Aorta (tissue), 5 donors: ENCODE data around the gene AFAP1. TPM values are rescaled to one million over a fixed set of nuclear protein-coding genes. Genes with fewer than 3 reads are reported as not detected.

Source experiments
- ATAC-seq: fragments of 200-7000 bp; cut with Tn5 transposase; one replicate; pipeline ENCODE4 v1.9.1; 2022; ENCODE audit warnings: moderate library complexity; ENCODE audit not compliant: low FRiP score
- DNase-seq, 2 donors: peaks; one replicate each; pipeline ENCODE4 v3.0.0-alpha.2; 2020
- H3K27ac ChIP-seq, 2 donors: one replicate each; pipeline ENCODE4 v1.5.1; 2013; ENCODE audit warnings: low read length in 2 of 2, mild to moderate bottlenecking in 2 of 2, moderate library complexity in 2 of 2, control low read depth in 1 of 2, inconsistent platforms in 1 of 2, low read depth in 1 of 2
- H3K27me3 ChIP-seq, 2 donors: one replicate each; pipeline ENCODE4 v1.6.1; 2013; ENCODE audit warnings: control low read depth in 1 of 2, low read length in 1 of 2, mild to moderate bottlenecking in 1 of 2, moderate library complexity in 1 of 2; ENCODE audit not compliant: insufficient read depth in 2 of 2, control insufficient read depth in 1 of 2
- H3K36me3 ChIP-seq, 2 donors: one replicate each; pipeline ENCODE4 v1.6.1; 2013; ENCODE audit warnings: control low read depth in 1 of 2, low read length in 1 of 2, mild to moderate bottlenecking in 1 of 2; ENCODE audit not compliant: insufficient read depth in 2 of 2, control insufficient read depth in 1 of 2
- H3K4me1 ChIP-seq, 2 donors: one replicate each; pipeline ENCODE4 v1.6.1; 2013; ENCODE audit warnings: low read length in 2 of 2, control low read depth in 1 of 2, mild to moderate bottlenecking in 1 of 2, moderate library complexity in 1 of 2; ENCODE audit not compliant: insufficient read depth in 2 of 2, control insufficient read depth in 1 of 2
- H3K4me3 ChIP-seq, 2 donors: one replicate each; pipeline ENCODE4 v1.5.1; 2013; ENCODE audit warnings: low read length in 2 of 2, control low read depth in 1 of 2, mild to moderate bottlenecking in 1 of 2
- H3K9me3 ChIP-seq: one replicate; pipeline ENCODE4 v1.6.1; 2013; ENCODE audit warnings: mild to moderate bottlenecking, low read length; ENCODE audit not compliant: control insufficient read depth
- WGBS, 2 donors: extraction: QIAGEN DNeasy Blood & Tissue Kit; methylation state at CpG; one replicate each; pipeline ENCODE4 v1.1.7; 2013; 5-methylcytosine and 5-hydroxymethylcytosine counted together
- intact Hi-C, 2 donors: fragments of 100-400 bp; cut with DNase I; formaldehyde crosslinking; loops; one replicate each; pipeline versions ENCODE4 v1.14.2 to v1.15.0; 2022
- polyA plus RNA-seq, 2 donors: library from polyadenylated mRNA; stranded (reverse); fragments of 200-250 nt; gene quantifications; one replicate each; pipeline ENCODE4 v1.2.3, GENCODE V29; 2013
- total RNA-seq, 2 donors: library from RNA; stranded (reverse); fragmentation: NEBNext Ultra II Directional; extraction: Animal tissue kit (Norgen Biotek cat#: 25700); gene quantifications; one replicate each; pipeline ENCODE4 v1.2.1, GENCODE V29; 2021
- donor health status: healthy with polysubstance abuse.
- donor health status: Bipolar disorder and iron deficiency.
- donor health status: DM: no; HTN: no; CAD: no.
- donor health status: DM: no; HTN: no; CAD: no.
- donor health status: DM: yes; HTN: yes; CAD: no.

Gene AFAP1
- total and polyA plus RNA-seq, 4 donors, result 4.6 to 60.5 (median 26.9) TPM

DNA sequence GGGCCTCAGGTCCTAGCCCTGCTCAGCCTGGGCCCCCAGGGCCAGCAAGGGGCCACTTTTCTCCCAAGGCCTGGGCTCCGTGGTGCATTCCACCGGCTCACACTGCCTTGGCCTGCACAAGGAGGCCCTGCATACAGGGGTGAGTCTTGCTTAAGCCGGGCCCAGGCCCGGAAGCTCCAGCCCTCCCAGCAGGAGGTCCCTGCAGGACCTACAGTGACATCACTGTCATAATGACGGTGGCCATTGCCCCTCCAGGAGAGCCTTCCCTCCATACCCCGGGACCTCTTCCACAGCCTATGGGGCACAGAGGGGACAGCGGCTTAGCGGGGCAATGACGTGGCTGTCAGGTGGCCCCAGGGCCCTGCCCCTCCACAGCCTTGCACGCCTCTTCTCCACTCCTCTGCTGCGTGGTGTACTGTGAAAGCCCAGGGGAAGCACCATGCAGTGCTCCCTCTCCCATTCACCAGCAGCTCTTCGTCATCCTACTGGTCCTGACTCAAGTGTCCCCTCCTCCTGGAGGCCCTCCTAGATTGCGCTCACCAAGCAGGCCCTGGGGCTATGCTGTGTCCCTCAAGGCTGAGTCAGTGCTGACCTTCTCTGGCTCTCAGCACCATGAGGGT, 32.3 kb upstream of the AFAP1 start:
- H3K27me3 ChIP-seq, result no peaks in the 10 kb centered on the region
- intact Hi-C loops, result loop anchor here in 1 of 2 donors (5.0 kb wide), 1 partner anchor 170 kb away; no protein-coding TSS in a partner anchor
- H3K36me3 ChIP-seq, result no peaks in the 10 kb centered on the region
- 90 to 95% methylated on average over 13 of the region's 13 CpGs for WGBS, 2 donors
- ATAC-seq (no peak), DNase-seq (peak in 1 of 2 donors; percentile 18)
- no peak overlapping the region for H3K27ac ChIP-seq
- no peaks in the 10 kb centered on the region for H3K9me3 ChIP-seq
- no peak overlapping the region for H3K4me3 ChIP-seq
- peaks cover 0 to 2% of the 10 kb centered on the region in 2 donors for H3K4me1 ChIP-seq

DNA sequence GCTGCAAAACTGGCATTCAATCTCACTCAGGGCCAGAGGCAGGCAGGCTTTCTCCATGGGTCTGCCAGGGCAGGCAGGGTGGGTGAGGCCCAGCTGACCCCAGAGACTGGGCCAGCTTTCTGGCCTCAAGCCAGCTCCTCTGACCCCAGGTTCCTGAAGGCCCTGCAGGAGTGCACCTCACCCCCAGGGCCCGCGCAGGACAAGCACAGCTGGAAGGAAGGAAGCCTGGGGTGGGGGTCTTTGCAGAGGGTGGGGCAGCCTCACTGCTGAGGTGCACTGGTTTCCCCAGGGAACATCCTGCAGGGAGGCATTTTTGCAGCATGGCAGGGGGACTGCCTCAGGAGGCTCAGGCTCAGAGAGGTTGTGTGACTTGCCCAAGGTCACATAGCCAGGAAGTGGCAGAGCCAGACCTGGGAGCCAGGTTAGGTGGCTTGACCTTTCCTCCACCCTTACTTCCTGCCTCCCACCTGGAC, 31.5 kb upstream of the AFAP1 start:
- DNase-seq (no peak), ATAC-seq (no peak)
- no peak overlapping the region for H3K27ac ChIP-seq
- no peak overlapping the region for H3K4me3 ChIP-seq
- 89 to 94% methylated on average over 2 of the region's 2 CpGs for WGBS, 2 donors
- no peaks in the 10 kb centered on the region for H3K27me3 ChIP-seq
- intact Hi-C loops, result loop anchor here in 1 of 2 donors (5.0 kb wide), 1 partner anchor 169 kb away; no protein-coding TSS in a partner anchor
- H3K36me3 ChIP-seq, result no peaks in the 10 kb centered on the region
- H3K4me1 ChIP-seq, result peaks cover 0 to 2% of the 10 kb centered on the region in 2 donors
- no peaks in the 10 kb centered on the region for H3K9me3 ChIP-seq

DNA sequence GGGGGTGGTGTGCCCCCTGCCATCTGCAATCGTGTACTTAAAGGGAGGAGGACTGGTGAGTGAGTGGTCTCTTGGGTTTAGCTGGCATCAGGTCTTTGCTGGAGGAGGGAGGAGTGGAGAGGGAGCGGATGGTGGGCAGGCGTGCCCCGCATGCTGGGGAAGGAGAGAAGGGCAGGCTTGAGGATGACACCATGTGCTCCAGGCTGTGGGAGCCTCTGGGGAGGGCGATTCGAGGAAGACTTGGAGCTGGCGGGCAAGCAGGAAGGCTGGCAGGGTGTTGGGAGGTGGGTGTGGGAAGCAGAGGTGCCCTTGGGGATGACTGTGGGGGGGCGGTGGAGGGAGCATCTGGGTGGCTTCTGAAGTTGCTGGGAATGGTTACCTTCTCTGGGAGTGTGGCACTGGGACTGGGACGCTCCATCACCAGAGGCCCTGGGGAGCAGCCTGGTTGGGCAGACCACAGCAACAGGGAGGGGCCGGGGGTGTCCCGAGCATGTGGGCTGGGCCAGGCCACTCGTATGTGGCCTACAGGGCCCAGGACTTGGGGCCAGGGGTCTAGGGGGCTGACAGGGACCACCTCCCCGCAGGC, 30.8 kb upstream of the AFAP1 start:
- H3K9me3 ChIP-seq, result no peaks in the 10 kb centered on the region
- DNase-seq, result peak in 1 of 2 donors; percentile 46
- intact Hi-C loops, result loop anchor here in 1 of 2 donors (5.0 kb wide), 1 partner anchor 168 kb away; no protein-coding TSS in a partner anchor
- H3K27ac ChIP-seq, result no peak overlapping the region
- H3K4me1 ChIP-seq, result peaks cover 0 to 2% of the 10 kb centered on the region in 2 donors
- no peaks in the 10 kb centered on the region for H3K27me3 ChIP-seq
- no peak overlapping the region for H3K4me3 ChIP-seq
- 70 to 72% methylated on average over 13 of the region's 13 CpGs for WGBS, 2 donors
- no peaks in the 10 kb centered on the region for H3K36me3 ChIP-seq
- no peak for ATAC-seq

DNA sequence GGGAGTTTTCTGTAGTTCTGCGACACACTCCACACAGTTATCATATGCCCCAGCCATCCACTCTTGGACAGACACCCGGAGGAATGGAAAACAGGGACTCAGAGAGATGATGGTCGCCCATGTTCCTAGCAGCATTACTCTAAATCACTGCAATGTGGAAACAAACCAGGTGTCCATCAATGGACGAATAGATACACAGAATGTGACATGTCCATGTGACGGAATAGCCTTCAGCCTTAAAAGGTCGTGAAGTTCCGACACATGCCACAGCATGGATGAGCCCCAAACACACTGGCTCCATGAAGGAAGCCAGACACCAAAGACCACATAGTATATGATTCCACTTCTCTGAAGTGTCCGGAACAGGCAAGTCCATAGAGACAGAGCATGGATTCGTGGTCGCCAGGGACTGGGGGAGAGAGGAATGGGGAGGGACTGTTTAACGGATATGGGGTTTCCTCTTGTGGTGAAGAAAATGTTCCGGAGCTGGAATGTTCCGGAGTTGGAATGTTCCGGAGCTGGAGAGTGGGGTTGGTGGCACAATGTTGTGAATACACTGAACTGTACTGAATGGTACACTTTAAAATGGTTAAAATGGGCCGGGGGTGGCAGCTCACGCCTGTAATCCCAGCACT, 28.7 kb upstream of the AFAP1 start:
- no peak for ATAC-seq
- Histone ChIP-seq H3K27ac (no peak overlapping the region), H3K4me1 (no peaks in the 10 kb centered on the region), H3K27me3 (no peaks in the 10 kb centered on the region), H3K36me3 (no peaks in the 10 kb centered on the region), H3K9me3 (no peaks in the 10 kb centered on the region), H3K4me3 (no peak overlapping the region)
- intact Hi-C loops, result no loop called here
- peak in 1 of 2 donors; percentile 32 for DNase-seq
- 84% methylated on average over 16 of the region's 16 CpGs for WGBS, 2 donors

DNA sequence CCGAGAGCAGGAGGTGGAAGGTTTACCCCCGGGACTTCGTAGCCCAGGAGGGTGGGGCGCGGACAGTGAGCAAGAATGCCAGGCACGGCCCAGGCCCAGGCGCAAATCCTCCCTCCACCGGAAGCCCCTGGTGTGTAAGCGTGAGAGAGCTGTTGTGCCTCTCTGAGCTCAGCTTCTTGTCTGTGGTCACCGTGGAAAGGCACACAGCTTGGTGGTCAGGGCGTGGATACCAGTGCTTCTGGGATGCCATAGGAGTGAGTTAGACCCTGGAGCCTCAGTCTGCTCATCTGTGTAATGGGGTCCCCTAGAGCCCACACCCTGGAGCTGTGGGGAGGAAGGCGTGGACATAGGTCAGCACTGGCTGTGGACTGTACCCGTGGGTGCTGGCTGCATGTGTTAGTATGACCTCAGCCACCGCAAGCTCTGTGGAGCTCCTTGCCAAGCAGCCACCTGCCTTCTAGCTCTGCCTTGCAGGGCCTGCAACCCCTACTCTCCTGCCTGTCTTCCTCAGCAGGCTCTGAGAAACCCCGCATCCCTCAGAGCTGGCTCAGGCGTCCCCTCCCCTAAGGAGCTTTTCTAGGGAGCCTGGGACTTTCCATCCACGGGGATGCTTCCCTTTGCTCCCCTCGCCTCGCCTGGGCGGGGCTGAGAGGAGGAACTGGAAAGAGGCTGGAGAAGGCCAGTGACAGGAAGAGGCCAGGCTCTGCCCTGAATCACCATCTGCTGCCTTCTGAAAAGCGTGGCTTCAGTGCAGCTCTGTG, 28.0 kb upstream of the AFAP1 start:
- no peak overlapping the region for H3K4me3 ChIP-seq
- no peaks in the 10 kb centered on the region for H3K27me3 ChIP-seq
- no peak overlapping the region for H3K27ac ChIP-seq
- DNase-seq (peak in 1 of 2 donors; percentile 65), ATAC-seq (no peak)
- H3K4me1 ChIP-seq, result no peaks in the 10 kb centered on the region
- no peaks in the 10 kb centered on the region for H3K9me3 ChIP-seq
- intact Hi-C loops, result no loop called here
- no peaks in the 10 kb centered on the region for H3K36me3 ChIP-seq
- 75 to 76% methylated on average over 21 of the region's 21 CpGs for WGBS, 2 donors

DNA sequence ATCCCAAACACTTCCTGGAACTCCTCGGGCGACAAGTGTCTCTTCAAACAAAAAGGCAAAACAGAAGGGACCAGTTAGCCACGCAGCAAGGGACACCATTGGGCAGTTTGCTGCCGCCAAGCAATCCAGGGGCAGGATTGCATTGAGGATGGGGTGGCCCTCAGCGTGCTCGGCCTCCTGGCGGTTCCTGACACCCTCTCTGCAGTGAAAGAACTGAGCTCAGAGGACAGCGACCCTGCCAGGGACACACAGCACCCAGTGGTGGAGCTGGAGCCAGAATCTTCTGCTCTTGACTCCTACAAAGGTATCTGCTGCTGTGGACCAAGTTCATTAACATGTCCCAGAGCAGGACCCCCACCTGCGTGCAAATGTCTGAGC, 27.4 kb upstream of the AFAP1 start:
- ATAC-seq (no peak), DNase-seq (peak in 1 of 2 donors; percentile 21)
- no peaks in the 10 kb centered on the region for H3K36me3 ChIP-seq
- no peaks in the 10 kb centered on the region for H3K27me3 ChIP-seq
- H3K27ac ChIP-seq, result no peak overlapping the region
- intact Hi-C loops, result no loop called here
- H3K9me3 ChIP-seq, result no peaks in the 10 kb centered on the region
- no peak overlapping the region for H3K4me3 ChIP-seq
- WGBS, 2 donors, result 92 to 94% methylated on average over 9 of the region's 9 CpGs
- no peaks in the 10 kb centered on the region for H3K4me1 ChIP-seq

DNA sequence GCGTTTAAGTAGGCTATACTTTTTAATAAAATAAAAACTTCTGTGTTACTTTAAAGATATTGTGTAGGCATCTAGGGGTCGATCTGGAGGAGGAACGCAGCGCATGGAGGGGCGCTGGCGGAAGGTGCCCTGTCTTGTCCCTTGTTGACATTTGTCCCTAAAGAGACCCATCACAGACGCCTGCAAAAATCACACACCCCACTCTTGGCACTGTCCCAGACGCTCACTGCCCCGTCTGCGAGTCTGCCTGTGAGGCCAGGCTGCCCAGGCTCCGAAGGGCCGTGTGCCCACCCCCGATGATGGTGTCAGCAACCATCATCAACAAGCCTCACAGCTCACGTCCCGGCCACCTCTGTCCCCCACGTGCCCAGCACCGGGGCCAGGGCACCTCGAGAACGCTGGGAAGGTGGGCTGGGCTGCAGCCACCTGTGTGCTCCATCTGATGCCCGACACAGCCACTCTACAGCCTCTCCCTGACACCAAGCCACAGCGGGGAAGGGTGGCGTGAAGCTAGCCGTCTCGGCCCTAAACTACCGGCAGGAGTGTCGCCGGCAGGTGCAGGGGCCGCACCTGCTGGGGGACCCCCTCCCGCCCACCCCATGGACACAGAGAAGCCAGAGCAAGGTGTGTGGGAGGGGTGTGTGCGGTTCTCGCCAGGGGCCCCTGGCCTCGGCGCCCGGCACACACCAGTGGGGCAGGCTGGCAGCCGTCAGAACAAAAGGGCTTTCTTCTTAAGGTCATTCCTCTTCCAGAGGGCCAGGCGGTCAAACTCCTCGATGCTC, 26.8 kb upstream of the AFAP1 start:
- no peak overlapping the region for H3K4me3 ChIP-seq
- H3K27ac ChIP-seq, result no peak overlapping the region
- H3K36me3 ChIP-seq, result no peaks in the 10 kb centered on the region
- no peaks in the 10 kb centered on the region for H3K27me3 ChIP-seq
- no peaks in the 10 kb centered on the region for H3K4me1 ChIP-seq
- intact Hi-C loops, result no loop called here
- ATAC-seq (no peak), DNase-seq (peak in 1 of 2 donors; percentile 38)
- H3K9me3 ChIP-seq, result no peaks in the 10 kb centered on the region
- WGBS, 2 donors, result 89 to 91% methylated on average over 37 of the region's 37 CpGs
